Measurements from ENCODE around the gene KIAA0753.

KIAA0753 gene

DNA sequence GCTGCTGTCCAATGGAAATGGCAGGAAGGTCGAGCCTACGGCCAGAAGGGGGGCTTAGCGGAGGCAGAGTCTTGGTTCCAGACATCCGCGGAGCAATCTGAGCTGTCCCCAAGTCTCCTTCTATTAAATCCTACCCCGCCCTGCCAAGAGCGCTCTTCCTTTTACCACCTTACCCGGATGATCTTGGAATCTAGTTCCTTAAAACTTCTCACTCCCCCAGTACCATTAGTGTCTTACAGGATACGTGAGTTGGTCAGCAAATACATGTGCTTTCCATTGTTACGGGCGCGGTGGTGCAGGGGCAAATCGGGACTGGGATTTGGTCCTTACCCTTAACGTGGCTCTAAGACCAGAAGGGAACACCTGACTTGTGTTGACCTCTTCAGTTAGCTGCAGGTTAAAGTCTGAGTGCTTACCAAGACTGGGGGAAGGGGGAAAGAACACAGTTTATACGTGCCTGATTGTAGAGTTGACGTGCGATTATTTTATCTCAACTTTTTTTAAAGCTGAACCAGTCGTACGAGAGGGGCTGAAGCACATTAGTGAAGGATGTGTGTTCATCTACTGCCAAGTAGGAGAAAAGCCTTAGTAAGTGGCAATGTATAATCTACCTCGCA lies 844 bp upstream of the KIAA0753 start:
- DNase-seq (ENCODE audit: low read depth): peak; percentile 38
- peak overlapping the region; percentile 94 for H3K4me3 ChIP-seq (ENCODE audit: control insufficient read depth, low read depth, low read length)

GRCh38 chr17:6639586-6640535 lies 650 bp downstream of the KIAA0753 start:
- TF ChIP-seq CTCF (conservative IDR thresholded peaks at IDR 0.05; ENCODE audit: control insufficient read depth, insufficient read depth, low read depth, low read length): no peak
- peak; percentile 28 for DNase-seq (ENCODE audit: low read depth)
- H3K4me3 ChIP-seq (ENCODE audit: control insufficient read depth, low read depth, low read length): peak overlapping the region; percentile 94

More for the DNA sequence above, 844 bp upstream of the KIAA0753 start:
- no peak for TF ChIP-seq CTCF (conservative IDR thresholded peaks at IDR 0.05; ENCODE audit: control insufficient read depth, insufficient read depth, low read depth, low read length)

DNA sequence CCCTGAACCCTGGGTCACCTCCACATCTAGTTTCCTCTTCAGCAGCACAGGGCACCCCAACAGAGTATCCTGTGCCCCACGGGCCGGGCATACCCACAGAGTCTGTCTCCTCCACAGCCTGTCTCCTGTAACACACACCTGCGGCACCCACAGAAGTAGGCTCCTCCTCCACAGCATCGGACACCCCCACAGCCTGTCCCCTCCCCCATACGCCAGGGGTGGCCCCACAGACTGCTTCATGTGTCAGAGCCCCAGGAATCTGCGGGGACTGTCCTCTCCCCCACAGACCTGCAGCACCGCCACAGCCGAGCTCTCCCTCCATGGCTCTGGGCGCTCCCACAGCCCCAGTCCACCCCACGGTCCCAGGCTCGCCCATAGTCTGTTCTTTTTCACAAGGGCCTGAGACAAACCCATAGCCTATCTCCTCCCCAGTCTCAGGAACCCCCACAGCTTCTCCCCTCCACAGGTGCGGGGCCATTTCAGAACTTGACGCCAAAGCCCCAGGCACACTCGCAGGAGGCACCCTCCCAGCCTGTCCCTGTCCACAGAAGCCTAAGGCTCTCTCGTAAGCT lies 1.4 kb downstream of the KIAA0753 start:
- no peak for DNase-seq (ENCODE audit: low read depth)

GRCh38 chr17:6638046-6638908 lies 2.2 kb downstream of the KIAA0753 start:
- TF ChIP-seq CTCF (conservative IDR thresholded peaks at IDR 0.05; ENCODE audit: control insufficient read depth, insufficient read depth, low read depth, low read length): no peak
- H3K4me3 ChIP-seq (ENCODE audit: control insufficient read depth, low read depth, low read length): no peak overlapping the region
- no peak for DNase-seq (ENCODE audit: low read depth)

More for the DNA sequence above, 1.4 kb downstream of the KIAA0753 start:
- peak overlapping the region; percentile 94 for H3K4me3 ChIP-seq (ENCODE audit: control insufficient read depth, low read depth, low read length)
- TF ChIP-seq CTCF (conservative IDR thresholded peaks at IDR 0.05; ENCODE audit: control insufficient read depth, insufficient read depth, low read depth, low read length): no peak

- no peak for TF ChIP-seq CTCF (conservative IDR thresholded peaks at IDR 0.05; ENCODE audit: control insufficient read depth, insufficient read depth, low read depth, low read length)
- H3K4me3 ChIP-seq (ENCODE audit: control insufficient read depth, low read depth, low read length): no peak overlapping the region
- no peak for DNase-seq (ENCODE audit: low read depth)
These were observed 3.1 kb downstream of the KIAA0753 start for GRCh38 chr17:6637458-6637840.
